Aortic smooth muscle cell (primary cell): ENCODE results near the gene FTCDNL1. TPM values are rescaled to one million over a fixed set of nuclear protein-coding genes. Genes with fewer than 3 reads are reported as not detected.

Experiments
- total RNA-seq: library from RNA; depleted of rRNA; stranded (reverse); fragments of >200 nt; gene quantifications from 2 replicates; pipeline ENCODE4 v1.2.3, GENCODE V29; 2014

The FTCDNL1 gene
- total RNA-seq: 0.37 and 0.53 TPM in 2 replicates

DNA sequence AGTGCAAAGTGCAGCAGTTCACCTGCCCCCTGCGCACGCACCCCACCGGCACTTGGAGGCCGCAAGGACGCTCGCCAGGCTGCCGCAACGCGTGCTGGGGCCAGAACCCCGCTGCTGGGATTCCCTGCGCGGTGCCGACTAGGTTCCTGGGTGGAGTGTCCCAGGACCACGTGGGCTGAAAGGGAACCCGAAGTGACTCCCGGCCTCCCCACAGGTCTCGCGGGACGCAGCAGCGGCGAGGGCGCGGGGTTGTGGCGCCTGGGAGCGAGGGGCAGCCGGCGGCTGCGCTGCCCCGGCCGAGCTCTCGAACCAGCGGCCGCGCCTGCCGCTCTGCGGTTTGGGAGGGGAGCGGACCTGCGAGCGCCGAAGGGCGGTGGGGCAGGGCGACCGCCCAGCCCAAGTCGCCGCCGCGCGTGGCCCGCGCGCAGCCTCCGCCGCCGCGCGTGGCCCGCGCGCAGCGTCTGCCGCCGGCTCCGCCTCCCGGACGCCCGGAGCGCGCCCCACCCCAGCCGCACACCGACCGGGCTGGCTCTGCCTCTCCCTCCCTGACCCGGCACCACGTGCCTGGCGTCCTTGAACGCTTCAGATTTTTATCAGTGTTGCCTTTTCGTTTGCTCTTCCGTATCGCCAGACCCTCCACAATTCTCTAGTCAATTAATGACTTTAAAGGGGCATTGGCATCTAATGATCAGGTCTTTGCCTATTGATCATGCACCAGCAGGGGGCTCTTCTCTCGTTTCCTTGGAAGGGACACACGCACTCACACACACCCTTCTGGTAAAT is at the start of gene FTCDNL1:
Gene FTCDNL1, minus strand, starts transcription at position 475 of the 783 bp plus-strand sequence. CDS start 2,230 bp downstream, outside the sequence.

Other genes starting within 250 kb of the FTCDNL1 start
- 5.8 and 6.6 TPM in 2 replicates for gene C2orf69, start 60.1 kb upstream of the FTCDNL1 start, total RNA-seq
- gene TYW5, start 104.3 kb upstream of the FTCDNL1 start, total RNA-seq: 7.1 and 7.9 TPM in 2 replicates
- gene MAIP1, start 104.4 kb upstream of the FTCDNL1 start, total RNA-seq: 14.3 and 16.5 TPM in 2 replicates